GM21825 (cell line): ENCODE results near the gene DPH3.
A peak's percentile ranks its signal among the peaks of the same experiment; 100 is the strongest.
"Not testable (repeated sequence)": the region's sequence is repeated elsewhere in the genome, so short reads cannot be mapped to it uniquely, and the experiment has no call there.

Experiments used
- ATAC-seq: cut with Tn5 transposase; IDR thresholded peaks from one replicate; pipeline ENCODE4 v1.9.1; 2021; ENCODE audit warnings: mild to moderate bottlenecking, moderate library complexity; ENCODE audit not compliant: unreplicated experiment

DPH3 gene

GRCh38 chr3:16264708-16265454 is at the start of gene DPH3, which contains the start of gene OXNAD1:
TSS of gene DPH3 (minus strand) at chr3:16264943. CDS start at chr3:16264876, 67 bp downstream.
TSS of gene OXNAD1 (plus strand) at chr3:16265212. CDS start at chr3:16270953, 5,741 bp downstream.
- ATAC-seq: peak; percentile 98

GRCh38 chr3:16313886-16314645 is 49.3 kb upstream of the DPH3 start:
- ATAC-seq: no peak

GRCh38 chr3:16311960-16312451 is 47.3 kb upstream of the DPH3 start:
- ATAC-seq: peak; percentile 78

- not testable (repeated sequence) for ATAC-seq
These were observed 45.7 kb upstream of the DPH3 start for GRCh38 chr3:16310486-16310885.

- peak; percentile 77 for ATAC-seq
These were observed 44.8 kb upstream of the DPH3 start for GRCh38 chr3:16309558-16309957.

GRCh38 chr3:16308727-16309126 is 44.0 kb upstream of the DPH3 start:
- ATAC-seq: no peak

GRCh38 chr3:16307832-16308531 is 43.2 kb upstream of the DPH3 start:
- ATAC-seq: no peak

- ATAC-seq: no peak
These were observed 40.4 kb upstream of the DPH3 start for GRCh38 chr3:16305111-16305541.

- no peak for ATAC-seq
These were observed 39.6 kb upstream of the DPH3 start for GRCh38 chr3:16304061-16305010.

GRCh38 chr3:16303037-16303575 is 38.4 kb upstream of the DPH3 start:
- no peak for ATAC-seq

- ATAC-seq: no peak
These were observed 37.4 kb upstream of the DPH3 start for GRCh38 chr3:16302082-16302631.

GRCh38 chr3:16301507-16301906 is 36.8 kb upstream of the DPH3 start:
- ATAC-seq: no peak

GRCh38 chr3:16300881-16301359 is 36.2 kb upstream of the DPH3 start:
- peak; percentile 75 for ATAC-seq

- ATAC-seq: no peak
These were observed 35.6 kb upstream of the DPH3 start for GRCh38 chr3:16300307-16300706.

GRCh38 chr3:16299746-16300145 is 35.0 kb upstream of the DPH3 start:
- ATAC-seq: no peak

- no peak for ATAC-seq
These were observed 34.1 kb upstream of the DPH3 start for GRCh38 chr3:16298891-16299290.

GRCh38 chr3:16297997-16298885 is 33.5 kb upstream of the DPH3 start:
- ATAC-seq: no peak

- no peak for ATAC-seq
These were observed 30.7 kb upstream of the DPH3 start for GRCh38 chr3:16295298-16295890.
